CD14-positive monocyte (primary cell): ENCODE data around the gene CST9. TPM values are rescaled to one million over a fixed set of nuclear protein-coding genes. Genes with fewer than 3 reads are reported as not detected.

Source experiments
- DNase-seq, 3 donors: peaks; one replicate each; pipeline ENCODE4 v3.0.0-alpha.2; 2011 to 2022
- H2AFZ ChIP-seq: 2 replicates; pipeline ENCODE4 v1.6.0; 2012; ENCODE audit warnings: mild to moderate bottlenecking, low read depth, low read length, inconsistent platforms; ENCODE audit not compliant: insufficient read depth, poor library complexity, severe bottlenecking
- H3K27ac ChIP-seq, 2 donors: 1 replicate in 1 of 2; 2 replicates in 1 of 2; pipeline ENCODE4 v1.5.1; 2012 to 2013; ENCODE audit warnings: low read length in 2 of 2, control low read depth in 1 of 2, inconsistent platforms in 1 of 2, low read depth in 1 of 2, mild to moderate bottlenecking in 1 of 2
- H3K27me3 ChIP-seq, 2 donors: one replicate each; pipeline versions ENCODE4 v1.6.0 to v1.6.1; 2011 to 2013; ENCODE audit warnings: low read length in 2 of 2; ENCODE audit not compliant: control insufficient read depth in 2 of 2, insufficient read depth in 2 of 2
- H3K36me3 ChIP-seq, 2 donors: replicated peaks in 1 of 2; 1 replicate in 1 of 2; 2 replicates in 1 of 2; pipeline versions ENCODE4 v1.5.1 to v1.6.1; 2012 to 2013; ENCODE audit warnings: low read length in 2 of 2, control low read depth in 1 of 2, inconsistent platforms in 1 of 2, mild to moderate bottlenecking in 1 of 2; ENCODE audit not compliant: insufficient read depth in 2 of 2, control insufficient read depth in 1 of 2
- H3K4me1 ChIP-seq, 2 donors: 1 replicate in 1 of 2; 2 replicates in 1 of 2; pipeline versions ENCODE4 v1.5.1 to v1.6.1; 2012 to 2013; ENCODE audit warnings: low read length in 2 of 2, control low read depth in 1 of 2, inconsistent platforms in 1 of 2, mild to moderate bottlenecking in 1 of 2, moderate library complexity in 1 of 2; ENCODE audit not compliant: insufficient read depth in 2 of 2, control insufficient read depth in 1 of 2
- H3K4me2 ChIP-seq: replicated peaks from 2 replicates; pipeline ENCODE3; 2012; ENCODE audit warnings: low read length, moderate library complexity, mild to moderate bottlenecking; ENCODE audit not compliant: poor library complexity, severe bottlenecking; ENCODE audit errors: extremely low read depth
- H3K4me3 ChIP-seq, 3 experiments: fragments of 200-600 bp in 1 of 3; sonication (generic) in 1 of 3; replicated peaks in 1 of 3; 1 replicate in 2 of 3; 2 replicates in 1 of 3; pipeline ENCODE4 v1.5.1; 2011 to 2013; ENCODE audit warnings: low read length in 3 of 3, mild to moderate bottlenecking in 3 of 3, control low read depth in 2 of 3, low read depth in 2 of 3, inconsistent platforms in 1 of 3, moderate library complexity in 1 of 3
- H3K79me2 ChIP-seq: 2 replicates; pipeline ENCODE4 v1.6.0; 2012; ENCODE audit warnings: mild to moderate bottlenecking, control low read depth, inconsistent platforms, low read length, moderate library complexity; ENCODE audit not compliant: insufficient read depth
- H3K9ac ChIP-seq: 2 replicates; pipeline ENCODE4 v1.6.0; 2017; ENCODE audit warnings: low read length, mild to moderate bottlenecking; ENCODE audit not compliant: insufficient read depth, poor library complexity, severe bottlenecking
- H3K9me3 ChIP-seq, 2 donors: replicated peaks in 1 of 2; 1 replicate in 1 of 2; 2 replicates in 1 of 2; pipeline versions ENCODE4 v1.5.1 to v1.6.1; 2012 to 2013; ENCODE audit warnings: low read length in 2 of 2, control low read depth in 1 of 2; ENCODE audit not compliant: control insufficient read depth in 1 of 2, insufficient read depth in 1 of 2
- H4K20me1 ChIP-seq: 2 replicates; pipeline ENCODE4 v1.6.0; 2012; ENCODE audit warnings: mild to moderate bottlenecking, low read length, control low read depth, moderate library complexity; ENCODE audit not compliant: insufficient read depth
- H3K27ac Mint-ChIP-seq, 7 donors: one replicate each; pipeline ENCODE4 v1.8.0; 2020; ENCODE audit warnings: mild to moderate bottlenecking in 7 of 7, mixed read lengths in 7 of 7, moderate library complexity in 6 of 7, inconsistent platforms in 2 of 7
- H3K27me3 Mint-ChIP-seq, 3 donors: one replicate each; pipeline ENCODE4 v1.8.0; 2021 to 2022; ENCODE audit warnings: low read depth in 3 of 3, mild to moderate bottlenecking in 3 of 3, mixed read lengths in 3 of 3, moderate library complexity in 3 of 3, inconsistent platforms in 1 of 3
- H3K36me3 Mint-ChIP-seq, 2 donors: one replicate each; pipeline ENCODE4 v1.8.0; 2020; ENCODE audit warnings: mixed read lengths in 2 of 2, inconsistent platforms in 1 of 2, mild to moderate bottlenecking in 1 of 2
- H3K4me1 Mint-ChIP-seq: one replicate; pipeline ENCODE4 v1.8.0; 2020; ENCODE audit warnings: mild to moderate bottlenecking, mixed read lengths
- H3K4me3 Mint-ChIP-seq, 2 donors: one replicate each; pipeline ENCODE4 v1.8.0; 2020; ENCODE audit warnings: mild to moderate bottlenecking in 2 of 2, mixed read lengths in 2 of 2, moderate library complexity in 1 of 2
- H3K9me3 Mint-ChIP-seq, 7 donors: one replicate each; pipeline ENCODE4 v1.8.0; 2020 to 2022; ENCODE audit warnings: mixed read lengths in 7 of 7, mild to moderate bottlenecking in 6 of 7, moderate library complexity in 6 of 7, inconsistent platforms in 2 of 7
- WGBS: methylation state at CpG from one replicate; pipeline ENCODE4 v1.1.5; 2013; ENCODE audit warnings: missing lambda C conversion rate; ENCODE audit not compliant: insufficient coverage; 5-methylcytosine and 5-hydroxymethylcytosine counted together
- intact Hi-C, 2 donors: fragments of 100-400 bp; cut with micrococcal nuclease; formaldehyde crosslinking; loops; one replicate each; pipeline versions ENCODE4 v1.15.0 to v1.15.1; 2023
- polyA plus RNA-seq, 3 donors: library from polyadenylated mRNA; depleted of rRNA in 1 of 3; unstranded in 2 of 3; stranded (reverse) in 1 of 3; fragments of 300-500 nt in 2 of 3; fragments of >200 nt in 1 of 3; fragmentation: Illumina TruSeq in 2 of 3; gene quantifications; 1 replicate in 2 of 3; 2 replicates in 1 of 3; pipeline ENCODE4 v1.2.3, GENCODE V29; 2012 to 2021
- TF ChIP-seq, protein P1 (sequence below): fragments of 200-600 bp; IDR thresholded peaks from one replicate; pipeline ENCODE4 v1.8.0; 2022; ENCODE audit warnings: antibody characterized with exemption, mild to moderate bottlenecking

CST9 gene
- polyA plus RNA-seq, 3 donors = 0.13 TPM; not detected in 2

GRCh38 chr20:23601715-23602114 is 4.0 kb downstream of the CST9 start:
- Histone ChIP-seq H3K4me1 (peaks cover 34 to 40% of the 10 kb centered on the region in 2 donors), H3K36me3 (no peaks in the 10 kb centered on the region), H3K27ac (peak overlapping the region; percentile 58 to 80), H3K27me3 (peaks cover 2 to 10% of the 10 kb centered on the region in 2 donors), H2AFZ (no peak overlapping the region), H3K4me2 (peak overlapping the region; percentile 68), H4K20me1 (no peaks in the 10 kb centered on the region), H3K9ac (no peak overlapping the region), H3K4me3 (peak overlapping the region in 1 of 3 experiments; percentile 63), H3K9me3 (no peaks in the 10 kb centered on the region), H3K79me2 (no peaks in the 10 kb centered on the region)
- Mint-ChIP-seq H3K4me3 (no peak overlapping the region), H3K27me3 (peaks cover 6 to 17% (median 17%) of the 10 kb centered on the region in 3 donors), H3K9me3 (no peaks in the 10 kb centered on the region), H3K27ac (peak overlapping the region in 3 of 7 donors; percentile 46 to 97 (median 60)), H3K36me3 (no peaks in the 10 kb centered on the region), H3K4me1 (peaks cover 46% of the 10 kb centered on the region)
- TF ChIP-seq, protein P1, sequence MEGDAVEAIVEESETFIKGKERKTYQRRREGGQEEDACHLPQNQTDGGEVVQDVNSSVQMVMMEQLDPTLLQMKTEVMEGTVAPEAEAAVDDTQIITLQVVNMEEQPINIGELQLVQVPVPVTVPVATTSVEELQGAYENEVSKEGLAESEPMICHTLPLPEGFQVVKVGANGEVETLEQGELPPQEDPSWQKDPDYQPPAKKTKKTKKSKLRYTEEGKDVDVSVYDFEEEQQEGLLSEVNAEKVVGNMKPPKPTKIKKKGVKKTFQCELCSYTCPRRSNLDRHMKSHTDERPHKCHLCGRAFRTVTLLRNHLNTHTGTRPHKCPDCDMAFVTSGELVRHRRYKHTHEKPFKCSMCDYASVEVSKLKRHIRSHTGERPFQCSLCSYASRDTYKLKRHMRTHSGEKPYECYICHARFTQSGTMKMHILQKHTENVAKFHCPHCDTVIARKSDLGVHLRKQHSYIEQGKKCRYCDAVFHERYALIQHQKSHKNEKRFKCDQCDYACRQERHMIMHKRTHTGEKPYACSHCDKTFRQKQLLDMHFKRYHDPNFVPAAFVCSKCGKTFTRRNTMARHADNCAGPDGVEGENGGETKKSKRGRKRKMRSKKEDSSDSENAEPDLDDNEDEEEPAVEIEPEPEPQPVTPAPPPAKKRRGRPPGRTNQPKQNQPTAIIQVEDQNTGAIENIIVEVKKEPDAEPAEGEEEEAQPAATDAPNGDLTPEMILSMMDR = no peak
- DNase-seq = no peak
- 91% methylated on average over 4 of the region's 4 CpGs for WGBS
- intact Hi-C loops = loop anchor here in 1 of 2 donors (2.0 to 5.0 kb wide), 2 partner anchors 61 to 234 kb away; no protein-coding TSS in a partner anchor

GRCh38 chr20:23598481-23598880 is 7.2 kb downstream of the CST9 start:
- Histone ChIP-seq H3K36me3 (no peaks in the 10 kb centered on the region), H3K4me3 (no peak overlapping the region), H3K4me2 (peak overlapping the region; percentile 29), H3K9me3 (no peaks in the 10 kb centered on the region), H3K4me1 (peaks cover 29 to 37% of the 10 kb centered on the region in 2 donors), H3K27ac (no peak overlapping the region), H2AFZ (no peak overlapping the region), H3K27me3 (peaks cover 2 to 10% of the 10 kb centered on the region in 2 donors), H3K9ac (no peak overlapping the region), H4K20me1 (no peaks in the 10 kb centered on the region), H3K79me2 (no peaks in the 10 kb centered on the region)
- peak overlapping the region in 6 of 7 donors; percentile 49 to 84 (median 58) for H3K27ac Mint-ChIP-seq
- TF ChIP-seq, protein P1 = no peak
- H3K4me1 Mint-ChIP-seq = peaks cover 44% of the 10 kb centered on the region
- intact Hi-C loops = no loop called here
- no peak overlapping the region for H3K4me3 Mint-ChIP-seq
- H3K9me3 Mint-ChIP-seq = no peaks in the 10 kb centered on the region
- no peaks in the 10 kb centered on the region for H3K36me3 Mint-ChIP-seq
- DNase-seq = peak in 2 of 3 donors; percentile 52 to 60
- peaks cover 0 to 8% (median 2%) of the 10 kb centered on the region in 3 donors for H3K27me3 Mint-ChIP-seq
